Measurements from ENCODE around the gene AUP1. TPM values are rescaled to one million over a fixed set of nuclear protein-coding genes. Genes with fewer than 3 reads are reported as not detected.

The AUP1 gene
- total RNA-seq, 6 experiments from 2014 or later = 81.0 to 119 (median 94.6) TPM

DNA sequence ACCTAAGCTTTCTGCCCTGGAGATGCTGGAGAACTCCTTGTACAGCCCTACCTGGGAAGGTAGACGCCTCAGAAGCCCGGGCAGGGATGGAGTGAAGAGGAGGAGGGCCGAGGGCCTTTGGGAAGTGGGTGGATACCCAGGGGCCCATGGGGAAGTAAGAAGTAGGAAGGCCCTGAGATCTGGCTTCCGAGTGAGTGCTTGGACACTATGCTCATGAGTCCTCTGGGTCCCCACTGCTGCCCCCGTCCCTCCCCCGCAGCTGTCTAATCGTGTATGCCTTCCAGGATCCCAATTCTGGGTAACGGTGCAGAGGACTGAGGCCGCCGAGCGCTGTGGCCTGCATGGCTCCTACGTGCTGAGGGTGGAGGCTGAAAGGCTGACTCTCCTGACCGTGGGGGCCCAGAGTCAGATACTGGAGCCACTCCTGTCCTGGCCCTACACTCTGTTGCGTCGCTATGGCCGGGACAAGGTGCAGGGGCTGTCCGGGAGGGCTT, 26.2 kb upstream of the AUP1 start:
- Mint-ChIP-seq H3K36me3 (ENCODE audit: low read depth) (peaks cover 10% of the 10 kb centered on the region), H3K4me1 (ENCODE audit: low read depth) (peaks cover 30% of the 10 kb centered on the region), H3K27ac (no peak overlapping the region), H3K27me3 (ENCODE audit: insufficient read depth) (peaks cover 7% of the 10 kb centered on the region), H3K9me3 (no peaks in the 10 kb centered on the region), H3K4me3 (peak overlapping the region; percentile 91)
- TF ChIP-seq CTCF (IDR thresholded peaks at IDR 0.05) = no peak
- DNase-seq = no peak

GRCh38 chr2:74554820-74555531, 25.5 kb upstream of the AUP1 start:
- no peak for TF ChIP-seq CTCF (IDR thresholded peaks at IDR 0.05)
- no peak for DNase-seq
- Mint-ChIP-seq H3K27me3 (ENCODE audit: insufficient read depth) (peaks cover 7% of the 10 kb centered on the region), H3K4me1 (ENCODE audit: low read depth) (peaks cover 30% of the 10 kb centered on the region), H3K4me3 (peak overlapping the region; percentile 91), H3K27ac (peak overlapping the region; percentile 76; the same call in 1 of the 2 replicates), H3K9me3 (no peaks in the 10 kb centered on the region), H3K36me3 (ENCODE audit: low read depth) (peaks cover 12% of the 10 kb centered on the region)

DNA sequence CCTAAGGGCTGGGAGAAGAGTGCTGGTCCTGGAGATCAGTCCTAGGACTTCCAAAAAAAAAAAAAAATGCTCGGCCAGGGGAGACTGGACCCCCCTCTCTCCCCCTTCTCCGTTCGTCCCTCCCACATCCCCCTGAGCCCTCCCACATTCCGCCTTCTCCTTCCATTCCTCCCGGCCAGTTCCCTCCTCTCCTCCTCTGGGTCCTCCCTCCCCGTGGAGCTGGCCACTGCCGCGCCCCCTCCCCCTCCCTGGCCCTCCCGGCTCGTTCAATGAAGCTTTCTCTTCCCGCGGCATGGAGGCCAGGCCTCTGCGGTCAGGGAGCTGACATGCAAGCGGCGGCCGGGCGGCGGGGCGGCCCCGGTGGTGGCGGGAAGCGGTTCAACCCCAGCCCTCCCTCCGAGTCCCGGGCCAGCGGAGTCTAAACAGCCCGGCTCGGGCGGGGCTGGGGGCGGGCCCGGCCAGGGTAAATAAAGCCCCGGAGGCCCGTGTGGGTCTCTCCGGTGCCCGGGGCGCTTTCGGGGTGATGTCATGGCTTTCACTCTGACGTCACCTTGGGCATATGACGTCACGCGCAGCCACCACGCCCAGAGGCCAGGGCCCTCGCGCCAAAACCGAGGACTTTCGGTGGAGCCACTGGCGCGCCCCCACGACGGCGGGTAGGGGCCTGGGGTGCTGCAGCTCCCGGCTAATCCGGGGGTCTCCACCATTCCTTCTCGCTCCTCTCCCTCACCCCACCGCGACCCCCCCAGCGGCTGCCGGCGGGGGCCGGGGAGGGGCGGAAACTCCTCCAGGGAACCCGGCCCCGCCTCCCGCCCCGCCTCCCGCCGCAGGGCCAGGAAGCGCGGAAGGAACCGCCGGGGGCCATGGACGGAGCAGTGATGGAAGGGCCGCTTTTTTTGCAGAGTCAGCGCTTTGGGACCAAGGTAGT, 24.6 kb upstream of the AUP1 start, which contains the start of the genes DOK1 and LOXL3:
Gene DOK1 (plus strand): TSS at position 829 of the 928 bp plus-strand sequence. CDS start 35 bp downstream, at position 864.
Gene LOXL3 (minus strand): TSS at position 51 of the 928 bp plus-strand sequence. CDS start 1,308 bp downstream, outside the sequence.
- Mint-ChIP-seq H3K36me3 (ENCODE audit: low read depth) (peaks cover 13% of the 10 kb centered on the region), H3K27me3 (ENCODE audit: insufficient read depth) (peaks cover 7% of the 10 kb centered on the region), H3K4me3 (peak within 1 kb of the TSS; percentile 91), H3K9me3 (no peaks in the 10 kb centered on the region), H3K27ac (peak within 1 kb of the TSS; percentile 84), H3K4me1 (ENCODE audit: low read depth) (peaks cover 36% of the 10 kb centered on the region)
- peak; percentile 86 for DNase-seq
- TF ChIP-seq CTCF (IDR thresholded peaks at IDR 0.05) = no peak

- DNase-seq = no peak
- Mint-ChIP-seq H3K36me3 (ENCODE audit: low read depth) (peaks cover 13% of the 10 kb centered on the region), H3K4me3 (peak overlapping the region; percentile 91), H3K27ac (peak overlapping the region; percentile 84), H3K27me3 (ENCODE audit: insufficient read depth) (peaks cover 7% of the 10 kb centered on the region), H3K4me1 (ENCODE audit: low read depth) (peaks cover 41% of the 10 kb centered on the region), H3K9me3 (no peaks in the 10 kb centered on the region)
- no peak for TF ChIP-seq CTCF (IDR thresholded peaks at IDR 0.05)
Measured at GRCh38 chr2:74552914-74553811, 23.7 kb upstream of the AUP1 start.
